B cell (primary cell): ENCODE measurements around the gene RAP2A. TPM values are rescaled to one million over a fixed set of nuclear protein-coding genes. Genes with fewer than 3 reads are reported as not detected.

Experiments used
- ATAC-seq: fragments of 200-7000 bp; cut with Tn5 transposase; one replicate; pipeline ENCODE4 v1.10.0; 2021; ENCODE audit warnings: low read depth, mild to moderate bottlenecking, moderate number of reproducible peaks, moderate library complexity
- CTCF ChIA-PET: fragments of 350-600 bp; sonication (Branson Sonifier 250); formaldehyde crosslinking; loops from one replicate; lab custom pipeline; 2021; ENCODE audit warnings: antibody characterized with exemption, inconsistent platforms; lab: Charles Lee
- POLR2A ChIA-PET: fragments of 350-600 bp; sonication (Branson Sonifier 250); formaldehyde crosslinking; loops from one replicate; lab custom pipeline; 2021; ENCODE audit warnings: antibody characterized with exemption; lab: Charles Lee
- DNase-seq: peaks from one replicate; pipeline ENCODE4 v3.0.0; 2013
- H2AFZ ChIP-seq: 2 replicates; pipeline ENCODE4 v1.6.1; 2012; ENCODE audit warnings: mild to moderate bottlenecking, low read depth, low read length; ENCODE audit not compliant: insufficient read depth, poor library complexity, severe bottlenecking
- H3K27ac ChIP-seq, 2 donors: 1 replicate in 1 of 2; 2 replicates in 1 of 2; pipeline ENCODE4 v1.5.1; 2012 to 2013; ENCODE audit warnings: low read length in 2 of 2, mild to moderate bottlenecking in 2 of 2, moderate library complexity in 1 of 2
- H3K27me3 ChIP-seq, 4 experiments: fragments of 200-600 bp in 1 of 4; sonication (generic) in 1 of 4; replicated peaks in 1 of 4; 1 replicate in 2 of 4; 2 replicates in 2 of 4; pipeline versions ENCODE4 v1.6.1 to v1.7.0; 2013 to 2016; ENCODE audit warnings: low read length in 3 of 4, mild to moderate bottlenecking in 2 of 4, mixed read lengths in 1 of 4, moderate library complexity in 1 of 4; ENCODE audit not compliant: insufficient read depth in 4 of 4, control insufficient read depth in 3 of 4; ENCODE audit errors: control extremely low read depth in 1 of 4
- H3K36me3 ChIP-seq, 2 experiments: replicated peaks in 1 of 2; 1 replicate in 1 of 2; 2 replicates in 1 of 2; pipeline versions ENCODE4 v1.6.1 to v1.7.1; 2013; ENCODE audit warnings: low read length in 1 of 2; ENCODE audit not compliant: insufficient read depth in 2 of 2, control insufficient read depth in 1 of 2; ENCODE audit errors: control extremely low read depth in 1 of 2, extremely low read depth in 1 of 2
- H3K4me1 ChIP-seq, 2 donors: fragments of 200-600 bp in 1 of 2; sonication (generic) in 1 of 2; 1 replicate in 1 of 2; 2 replicates in 1 of 2; pipeline versions ENCODE4 v1.5.1 to v1.6.1; 2013 to 2017; ENCODE audit warnings: low read length in 2 of 2; ENCODE audit not compliant: control insufficient read depth in 2 of 2, insufficient read depth in 2 of 2
- H3K4me2 ChIP-seq: replicated peaks from 2 replicates; pipeline ENCODE3; 2012; ENCODE audit warnings: mild to moderate bottlenecking, low read depth, low read length; ENCODE audit not compliant: poor library complexity, severe bottlenecking
- H3K4me3 ChIP-seq, 5 experiments: fragments of 200-600 bp in 1 of 5; sonication (generic) in 1 of 5; 1 replicate in 3 of 5; 2 replicates in 2 of 5; pipeline versions ENCODE4 v1.5.1 to v1.7.0; 2011 to 2016; ENCODE audit warnings: low read length in 4 of 5, mild to moderate bottlenecking in 4 of 5, low read depth in 2 of 5, control low read depth in 1 of 5, moderate library complexity in 1 of 5; ENCODE audit not compliant: insufficient read depth in 1 of 5; ENCODE audit errors: control extremely low read depth in 1 of 5, extremely low read depth in 1 of 5
- H3K79me2 ChIP-seq: fragments of 200-600 bp; sonication (generic); one replicate; pipeline ENCODE4 v1.6.0; 2016; ENCODE audit warnings: low read length; ENCODE audit not compliant: control insufficient read depth, insufficient read depth
- H3K9ac ChIP-seq: fragments of 200-600 bp; sonication (generic); 2 replicates; pipeline ENCODE4 v1.6.1; 2017; ENCODE audit warnings: mild to moderate bottlenecking, low read length, moderate library complexity
- H3K9me3 ChIP-seq, 3 donors: one replicate each; pipeline versions ENCODE4 v1.6.1 to v1.7.1; 2013; ENCODE audit warnings: low read length in 2 of 3; ENCODE audit not compliant: control insufficient read depth in 2 of 3, insufficient read depth in 1 of 3; ENCODE audit errors: control extremely low read depth in 1 of 3
- H4K20me1 ChIP-seq: 2 replicates; pipeline ENCODE4 v1.6.0; 2012; ENCODE audit warnings: mild to moderate bottlenecking, low read length; ENCODE audit not compliant: insufficient read depth, control insufficient read depth, poor library complexity, severe bottlenecking
- H3K27ac Mint-ChIP-seq: one replicate; pipeline ENCODE4 v1.8.0; 2021; ENCODE audit warnings: mixed read lengths
- H3K27me3 Mint-ChIP-seq: one replicate; pipeline ENCODE4 v1.8.0; 2021; ENCODE audit warnings: mixed read lengths
- H3K4me1 Mint-ChIP-seq: one replicate; pipeline ENCODE4 v1.8.0; 2021; ENCODE audit warnings: mixed read lengths
- H3K4me3 Mint-ChIP-seq: one replicate; pipeline ENCODE4 v1.8.0; 2021; ENCODE audit warnings: mixed read lengths
- H3K9me3 Mint-ChIP-seq: one replicate; pipeline ENCODE4 v1.8.0; 2022; ENCODE audit warnings: mixed read lengths; ENCODE audit not compliant: insufficient read depth
- EZH2 ChIP-seq: IDR thresholded peaks from 2 replicates; pipeline ENCODE4 v1.6.1; 2012; ENCODE audit warnings: borderline replicate concordance, low read depth, mild to moderate bottlenecking, moderate library complexity, low read length; ENCODE audit not compliant: insufficient read depth, poor library complexity, severe bottlenecking
- WGBS: methylation state at CpG from one replicate; pipeline ENCODE4 v1.1.5; 2013; ENCODE audit warnings: missing lambda C conversion rate; ENCODE audit not compliant: insufficient coverage; 5-methylcytosine and 5-hydroxymethylcytosine counted together
- intact Hi-C: fragments of 100-400 bp; cut with micrococcal nuclease; formaldehyde crosslinking; loops from one replicate; pipeline ENCODE4 v1.10.0; 2022
- polyA plus RNA-seq: library from polyadenylated mRNA; depleted of rRNA; stranded (reverse); fragments of >200 nt; gene quantifications from 2 replicates; pipeline ENCODE4 v1.2.3, GENCODE V29; 2012
- total RNA-seq, 2 donors: library from RNA; stranded (reverse); fragments of 120-200 nt in 1 of 2; gene quantifications; 1 replicate in 1 of 2; 2 replicates in 1 of 2; pipeline versions ENCODE4 v1.2.3 to v1.2.4, GENCODE V29; 2013 to 2022
- TF ChIP-seq, protein P1 (sequence below): fragments of 200-600 bp; IDR thresholded peaks from one replicate; pipeline ENCODE4 v1.8.0; 2022; ENCODE audit warnings: antibody characterized with exemption, mild to moderate bottlenecking

Gene RAP2A
- total and polyA plus RNA-seq, 2 donors (not counting 1 experiment from before 2014, with no cell fraction given) = 2.1 to 24.1 TPM

DNA sequence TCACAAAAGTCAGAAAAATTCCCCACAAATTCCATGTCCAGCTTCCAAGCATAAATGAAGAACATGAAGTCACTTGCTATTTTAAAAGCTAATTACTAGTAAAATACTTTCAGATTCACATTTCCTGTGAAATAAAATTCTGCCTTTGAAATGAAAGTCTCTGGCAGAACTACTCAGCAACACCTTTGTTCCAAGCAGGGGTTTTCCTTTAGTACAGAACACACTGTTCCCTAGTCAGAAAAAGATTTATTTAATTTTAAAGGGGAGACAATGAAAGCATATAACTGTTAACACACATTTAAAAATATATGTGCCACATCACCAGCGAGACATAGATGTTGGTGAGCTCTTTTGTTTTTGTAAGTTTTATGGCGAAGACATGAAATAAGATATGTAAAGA is 26.4 kb upstream of the RAP2A start:
- TF ChIP-seq, protein P1, sequence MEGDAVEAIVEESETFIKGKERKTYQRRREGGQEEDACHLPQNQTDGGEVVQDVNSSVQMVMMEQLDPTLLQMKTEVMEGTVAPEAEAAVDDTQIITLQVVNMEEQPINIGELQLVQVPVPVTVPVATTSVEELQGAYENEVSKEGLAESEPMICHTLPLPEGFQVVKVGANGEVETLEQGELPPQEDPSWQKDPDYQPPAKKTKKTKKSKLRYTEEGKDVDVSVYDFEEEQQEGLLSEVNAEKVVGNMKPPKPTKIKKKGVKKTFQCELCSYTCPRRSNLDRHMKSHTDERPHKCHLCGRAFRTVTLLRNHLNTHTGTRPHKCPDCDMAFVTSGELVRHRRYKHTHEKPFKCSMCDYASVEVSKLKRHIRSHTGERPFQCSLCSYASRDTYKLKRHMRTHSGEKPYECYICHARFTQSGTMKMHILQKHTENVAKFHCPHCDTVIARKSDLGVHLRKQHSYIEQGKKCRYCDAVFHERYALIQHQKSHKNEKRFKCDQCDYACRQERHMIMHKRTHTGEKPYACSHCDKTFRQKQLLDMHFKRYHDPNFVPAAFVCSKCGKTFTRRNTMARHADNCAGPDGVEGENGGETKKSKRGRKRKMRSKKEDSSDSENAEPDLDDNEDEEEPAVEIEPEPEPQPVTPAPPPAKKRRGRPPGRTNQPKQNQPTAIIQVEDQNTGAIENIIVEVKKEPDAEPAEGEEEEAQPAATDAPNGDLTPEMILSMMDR = no peak
- no peak for TF ChIP-seq EZH2
- CTCF ChIA-PET = no interaction called here
- no CpG with 5 or more reads among the region's 2 CpGs for WGBS
- Histone ChIP-seq H3K79me2 (no peaks in the 10 kb centered on the region), H2AFZ (no peak overlapping the region), H3K4me1 (no peaks in the 10 kb centered on the region), H3K9me3 (no peaks in the 10 kb centered on the region), H4K20me1 (no peaks in the 10 kb centered on the region), H3K27ac (no peak overlapping the region), H3K27me3 (peaks cover 0 to 2% (median 0%) of the 10 kb centered on the region in 4 experiments), H3K4me3 (no peak overlapping the region), H3K36me3 (no peaks in the 10 kb centered on the region), H3K9ac (no peak overlapping the region), H3K4me2 (no peak overlapping the region)
- ATAC-seq (no peak), DNase-seq (no peak)
- Mint-ChIP-seq H3K27ac (no peak overlapping the region), H3K9me3 (no peaks in the 10 kb centered on the region), H3K4me1 (no peaks in the 10 kb centered on the region), H3K27me3 (peaks cover 15% of the 10 kb centered on the region), H3K4me3 (no peak overlapping the region)
- POLR2A ChIA-PET = no interaction called here
- intact Hi-C loops = no loop called here

DNA sequence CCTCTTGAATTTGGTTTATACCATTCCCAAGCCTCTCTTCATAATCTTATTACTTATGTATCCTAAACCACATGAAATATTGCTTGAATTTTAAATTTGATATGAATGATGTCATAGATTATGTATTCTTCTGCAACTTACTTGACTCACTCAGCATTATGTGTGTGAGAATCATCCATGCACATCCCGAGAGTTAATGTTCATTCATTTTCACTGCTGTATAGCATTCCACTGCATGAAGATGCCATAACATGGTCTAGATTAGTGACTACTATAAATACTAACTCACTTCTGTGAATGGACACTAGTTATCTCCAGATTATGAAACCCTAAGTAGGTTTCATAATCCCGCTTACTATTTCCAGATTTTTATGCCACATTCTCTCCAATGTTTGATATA is 25.0 kb upstream of the RAP2A start:
- H3K9me3 ChIP-seq = no peaks in the 10 kb centered on the region
- ChIA-PET CTCF (no interaction called here), POLR2A (no interaction called here)
- Mint-ChIP-seq H3K27ac (no peak overlapping the region), H3K4me1 (no peaks in the 10 kb centered on the region), H3K9me3 (no peaks in the 10 kb centered on the region), H3K27me3 (peaks cover 11% of the 10 kb centered on the region), H3K4me3 (no peak overlapping the region)
- peaks cover 0 to 2% (median 0%) of the 10 kb centered on the region in 4 experiments for H3K27me3 ChIP-seq
- no peaks in the 10 kb centered on the region for H4K20me1 ChIP-seq
- no peak overlapping the region for H3K4me3 ChIP-seq
- H3K4me2 ChIP-seq = no peak overlapping the region
- no peak overlapping the region for H3K27ac ChIP-seq
- no peaks in the 10 kb centered on the region for H3K4me1 ChIP-seq
- DNase-seq (no peak), ATAC-seq (no peak)
- H3K79me2 ChIP-seq = no peaks in the 10 kb centered on the region
- TF ChIP-seq, protein P1 = no peak
- no peak for TF ChIP-seq EZH2
- WGBS = no CpG with 5 or more reads among the region's 2 CpGs
- no peak overlapping the region for H3K9ac ChIP-seq
- intact Hi-C loops = no loop called here
- H2AFZ ChIP-seq = no peak overlapping the region
- H3K36me3 ChIP-seq = no peaks in the 10 kb centered on the region
